WTC11 (cell line): Measurements from ENCODE around the gene SLCO2A1. TPM values are rescaled to one million over a fixed set of nuclear protein-coding genes. Genes with fewer than 3 reads are reported as not detected.

ENCODE experiments used
- ATAC-seq: fragments of 200-7000 bp; cut with Tn5 transposase; 2 replicates; pipeline ENCODE4 v1.10.0; 2021; ENCODE audit warnings: mild to moderate bottlenecking, moderate library complexity
- CTCF ChIA-PET: fragments of 300-600 bp; sonication (Branson Sonifier 250); formaldehyde crosslinking; loops from one replicate; lab custom pipeline; 2021; ENCODE audit warnings: antibody characterized with exemption; lab: Charles Lee
- POLR2A ChIA-PET: fragments of 350-600 bp; sonication (Branson Sonifier 250); formaldehyde crosslinking; loops from one replicate; lab custom pipeline; 2021; ENCODE audit warnings: antibody characterized with exemption; lab: Charles Lee
- DNase-seq: peaks from one replicate; pipeline ENCODE4 v3.0.0; 2021; ENCODE audit warnings: low spot score
- H3K27ac Mint-ChIP-seq: 2 replicates; pipeline ENCODE4 v1.8.0; 2021; ENCODE audit warnings: mixed read lengths
- H3K27me3 Mint-ChIP-seq: 2 replicates; pipeline ENCODE4 v1.8.0; 2021; ENCODE audit warnings: low read depth, mild to moderate bottlenecking, moderate library complexity, mixed read lengths
- H3K36me3 Mint-ChIP-seq: 2 replicates; pipeline ENCODE4 v1.8.0; 2021; ENCODE audit warnings: mixed read lengths
- H3K4me1 Mint-ChIP-seq: 2 replicates; pipeline ENCODE4 v1.8.0; 2022; ENCODE audit warnings: mixed read lengths
- H3K4me3 Mint-ChIP-seq: 2 replicates; pipeline ENCODE4 v1.8.0; 2021; ENCODE audit warnings: mild to moderate bottlenecking, moderate library complexity, mixed read lengths
- H3K9me3 Mint-ChIP-seq: 2 replicates; pipeline ENCODE4 v1.8.0; 2021; ENCODE audit warnings: mixed read lengths
- AR ChIP-seq: fragments of 250-450 bp; sonication (Bioruptor Pico); IDR thresholded peaks from 2 replicates; pipeline ENCODE4 v1.9.0; 2021; ENCODE audit warnings: mild to moderate bottlenecking
- ATF1 ChIP-seq: sonication (generic); formaldehyde crosslinking; IDR thresholded peaks from 2 replicates; pipeline ENCODE4 v1.8.1; 2023; ENCODE audit warnings: mild to moderate bottlenecking, moderate library complexity, missing genetic modification reagents
- CREB1 ChIP-seq: sonication (generic); formaldehyde crosslinking; IDR thresholded peaks from 2 replicates; pipeline ENCODE4 v1.8.0; 2023; ENCODE audit warnings: mild to moderate bottlenecking, missing genetic modification reagents
- CTCF ChIP-seq: fragments of 200-600 bp; IDR thresholded peaks from 2 replicates; pipeline ENCODE4 v1.8.0; 2022; ENCODE audit warnings: antibody characterized with exemption
- FOXJ3 ChIP-seq: sonication (generic); formaldehyde crosslinking; IDR thresholded peaks from 2 replicates; pipeline ENCODE4 v1.9.0; 2021; ENCODE audit warnings: missing genetic modification reagents, mild to moderate bottlenecking, borderline replicate concordance
- FOXP1 ChIP-seq: sonication (generic); formaldehyde crosslinking; IDR thresholded peaks from 2 replicates; pipeline ENCODE4 v1.8.0; 2022; ENCODE audit warnings: missing genetic modification reagents, mild to moderate bottlenecking, moderate library complexity, borderline replicate concordance
- HMGA2 ChIP-seq: fragments of 250-450 bp; sonication (Bioruptor Pico); IDR thresholded peaks from 2 replicates; pipeline ENCODE4 v1.4.0; 2021; ENCODE audit warnings: mild to moderate bottlenecking, moderate library complexity
- HMGXB4 ChIP-seq: sonication (generic); formaldehyde crosslinking; IDR thresholded peaks from 2 replicates; pipeline ENCODE4 v1.8.1; 2023; ENCODE audit warnings: mild to moderate bottlenecking, moderate library complexity, missing genetic modification reagents
- IRF2 ChIP-seq: sonication (generic); formaldehyde crosslinking; IDR thresholded peaks from 2 replicates; pipeline ENCODE4 v1.8.0; 2022; ENCODE audit warnings: low read depth, missing genetic modification reagents, borderline replicate concordance
- JUN ChIP-seq: sonication (generic); formaldehyde crosslinking; IDR thresholded peaks from 2 replicates; pipeline ENCODE4 v1.8.0; 2023; ENCODE audit warnings: mild to moderate bottlenecking, missing genetic modification reagents
- NFATC4 ChIP-seq: fragments of 250-450 bp; sonication (Bioruptor Pico); IDR thresholded peaks from 2 replicates; pipeline ENCODE4 v1.9.0; 2021; ENCODE audit warnings: mild to moderate bottlenecking
- OVOL2 ChIP-seq: fragments of 250-450 bp; sonication (Bioruptor Pico); IDR thresholded peaks from 2 replicates; pipeline ENCODE4 v1.9.0; 2021; ENCODE audit warnings: mild to moderate bottlenecking, borderline replicate concordance
- RORB ChIP-seq: fragments of 250-450 bp; sonication (Bioruptor Pico); IDR thresholded peaks from 2 replicates; pipeline ENCODE4 v1.9.0; 2021; ENCODE audit warnings: mild to moderate bottlenecking
- SP1 ChIP-seq: sonication (generic); formaldehyde crosslinking; conservative IDR thresholded peaks from 2 replicates; pipeline ENCODE4 v1.8.1; 2022; ENCODE audit warnings: missing genetic modification reagents
- USF2 ChIP-seq: sonication (generic); formaldehyde crosslinking; IDR thresholded peaks from 2 replicates; pipeline ENCODE4 v1.8.1; 2023; ENCODE audit warnings: mild to moderate bottlenecking, missing genetic modification reagents, moderate library complexity
- ZMAT4 ChIP-seq: fragments of 250-450 bp; sonication (Bioruptor Pico); IDR thresholded peaks from 2 replicates; pipeline ENCODE4 v1.9.0; 2021; ENCODE audit warnings: mild to moderate bottlenecking
- ZNF138 ChIP-seq: sonication (generic); formaldehyde crosslinking; conservative IDR thresholded peaks from 2 replicates; pipeline ENCODE4 v1.8.1; 2022; ENCODE audit warnings: mild to moderate bottlenecking, moderate library complexity, missing genetic modification reagents
- ZNF425 ChIP-seq: fragments of 250-450 bp; sonication (Bioruptor Pico); conservative IDR thresholded peaks from 2 replicates; pipeline ENCODE4 v1.9.0; 2021; ENCODE audit warnings: mild to moderate bottlenecking
- ZNF532 ChIP-seq: fragments of 250-450 bp; sonication (Bioruptor Pico); IDR thresholded peaks from 2 replicates; pipeline ENCODE4 v1.9.0; 2021; ENCODE audit warnings: mild to moderate bottlenecking, borderline replicate concordance
- ZNF671 ChIP-seq: fragments of 250-450 bp; sonication (Bioruptor Pico); IDR thresholded peaks from 2 replicates; pipeline ENCODE4 v1.8.0; 2021; ENCODE audit warnings: mild to moderate bottlenecking
- total RNA-seq: library from RNA; stranded (reverse); gene quantifications from 3 replicates; pipeline ENCODE4 v1.2.3, GENCODE V29; 2021

SLCO2A1 gene
- total RNA-seq, 1 experiment from 2014 or later, result 3.3 TPM

- TF ChIP-seq RORB (CRISPR knock-in tag), result no peak
- no peak for TF ChIP-seq ZMAT4 (CRISPR knock-in tag)
- no peak for TF ChIP-seq USF2 (CRISPR knock-in tag)
- no peak for TF ChIP-seq ZNF138 (CRISPR knock-in tag)
- TF ChIP-seq ZNF425 (CRISPR knock-in tag), result no peak
- TF ChIP-seq FOXJ3 (CRISPR knock-in tag), result no peak
- no peak for TF ChIP-seq CTCF
- TF ChIP-seq NFATC4 (CRISPR knock-in tag), result no peak
- TF ChIP-seq ZNF671 (CRISPR knock-in tag), result no peak
- TF ChIP-seq HMGA2 (CRISPR knock-in tag), result no peak
- TF ChIP-seq IRF2 (CRISPR knock-in tag), result no peak
Observed at GRCh38 chr3:134018406-134018805, 11.3 kb downstream of the SLCO2A1 start (continued).

GRCh38 chr3:134017490-134017889, 12.2 kb downstream of the SLCO2A1 start:
- Mint-ChIP-seq H3K27me3 (no peaks in the 10 kb centered on the region; the same call in 1 of the 2 replicates), H3K36me3 (no peaks in the 10 kb centered on the region), H3K4me3 (no peak overlapping the region), H3K9me3 (no peaks in the 10 kb centered on the region), H3K4me1 (0 out of 2 replicates have a peak, but pooled peaks cover 3% of the 10 kb centered on the region)
- DNase-seq, result no peak
- no peak for ATAC-seq
- ChIA-PET POLR2A (no interaction called here), CTCF (no interaction called here)
- TF ChIP-seq ZNF532 (CRISPR knock-in tag) (no peak), CREB1 (CRISPR knock-in tag) (no peak), SP1 (CRISPR knock-in tag) (no peak), OVOL2 (CRISPR knock-in tag) (no peak), ATF1 (CRISPR knock-in tag) (no peak), AR (CRISPR knock-in tag) (no peak), HMGXB4 (CRISPR knock-in tag) (no peak), FOXP1 (no peak), JUN (CRISPR knock-in tag) (no peak), FOXJ3 (CRISPR knock-in tag) (no peak)
- TF ChIP-seq, all 79 proteins: peak for 0
- H3K27ac Mint-ChIP-seq, result no peak overlapping the region
